Right ventricle myocardium inferior (tissue), 1 donor: Measurements from ENCODE around the gene ZBED2. TPM values are rescaled to one million over a fixed set of nuclear protein-coding genes. Genes with fewer than 3 reads are reported as not detected.
"Not testable (repeated sequence)": the region's sequence is repeated elsewhere in the genome, so short reads cannot be mapped to it uniquely, and the experiment has no call there.

ENCODE experiments used
- ATAC-seq: fragments of 200-7000 bp; cut with Tn5 transposase; one replicate; pipeline ENCODE4 v1.9.1; 2020; ENCODE audit warnings: mild to moderate bottlenecking, moderate library complexity
- DNase-seq: peaks from one replicate; pipeline ENCODE4 v3.0.0; 2021; ENCODE audit errors: missing footprints
- intact Hi-C: fragments of 100-400 bp; cut with DNase I; formaldehyde crosslinking; loops from one replicate; pipeline ENCODE4 v1.11.0; 2022
- total RNA-seq: library from RNA; stranded (reverse); fragmentation: NEBNext Ultra II Directional; extraction: Animal tissue kit (Norgen Biotek cat#: 25700); gene quantifications from one replicate; pipeline ENCODE4 v1.2.1, GENCODE V29; 2021
- donor health status: DM: no; HTN: yes; CAD: no; lungs with severe emphysema.

ZBED2 gene
- total RNA-seq, 1 donor from 2014 or later = not detected

- DNase-seq = no peak
- no peak for ATAC-seq
Measured at GRCh38 chr3:111581403-111582119, 13.6 kb downstream of the ZBED2 start.

GRCh38 chr3:111579495-111579894 lies 15.7 kb downstream of the ZBED2 start:
- intact Hi-C loops = loop anchor here (10.0 kb wide), 1 partner anchor 935 kb away; no protein-coding TSS in a partner anchor
- DNase-seq = no peak
- no peak for ATAC-seq

More at GRCh38 chr3:111581403-111582119, 13.6 kb downstream of the ZBED2 start:
- intact Hi-C loops = no loop called here

GRCh38 chr3:111578867-111579266 lies 16.3 kb downstream of the ZBED2 start:
- ATAC-seq (no peak), DNase-seq (no peak)
- intact Hi-C loops = loop anchor here (10.0 kb wide), 1 partner anchor 936 kb away; no protein-coding TSS in a partner anchor

GRCh38 chr3:111577798-111578685 lies 17.1 kb downstream of the ZBED2 start:
- ATAC-seq = no peak

GRCh38 chr3:111577113-111577512 lies 18.0 kb downstream of the ZBED2 start:
- no peak for DNase-seq
- no peak for ATAC-seq
- intact Hi-C loops = loop anchor here (10.0 kb wide), 1 partner anchor 938 kb away; no protein-coding TSS in a partner anchor

More at GRCh38 chr3:111577798-111578685, 17.1 kb downstream of the ZBED2 start:
- DNase-seq = no peak
- intact Hi-C loops = loop anchor here (10.0 kb wide), 1 partner anchor 937 kb away; no protein-coding TSS in a partner anchor

- intact Hi-C loops = loop anchor here (10.0 kb wide), 1 partner anchor 943 kb away; no protein-coding TSS in a partner anchor
- ATAC-seq = no peak
- no peak for DNase-seq
Measured at GRCh38 chr3:111571907-111572460, 23.2 kb downstream of the ZBED2 start.

- ATAC-seq = no peak
- DNase-seq = no peak
- intact Hi-C loops = loop anchor here (10.0 kb wide), 1 partner anchor 944 kb away; no protein-coding TSS in a partner anchor
Measured at GRCh38 chr3:111571282-111571681, 23.9 kb downstream of the ZBED2 start.

GRCh38 chr3:111570404-111571030 lies 24.6 kb downstream of the ZBED2 start:
- ATAC-seq = no peak
- intact Hi-C loops = loop anchor here (10.0 kb wide), 1 partner anchor 944 kb away; no protein-coding TSS in a partner anchor
- DNase-seq = no peak

GRCh38 chr3:111568911-111569310 lies 26.2 kb downstream of the ZBED2 start:
- intact Hi-C loops = no loop called here
- no peak for ATAC-seq
- DNase-seq = no peak

- intact Hi-C loops = no loop called here
- no peak for DNase-seq
- ATAC-seq = no peak
Measured at GRCh38 chr3:111568355-111568754, 26.8 kb downstream of the ZBED2 start.

GRCh38 chr3:111566844-111567243 lies 28.3 kb downstream of the ZBED2 start:
- ATAC-seq = no peak
- intact Hi-C loops = no loop called here
- no peak for DNase-seq

GRCh38 chr3:111561902-111562301 lies 33.2 kb downstream of the ZBED2 start:
- DNase-seq, intact Hi-C loops, ATAC-seq: not testable (repeated sequence)

GRCh38 chr3:111548756-111549155 lies 46.4 kb downstream of the ZBED2 start:
- intact Hi-C loops = no loop called here
- no peak for DNase-seq

GRCh38 chr3:111548092-111548491 lies 47.1 kb downstream of the ZBED2 start:
- ATAC-seq (no peak), DNase-seq (no peak)
- intact Hi-C loops = no loop called here

More at GRCh38 chr3:111548756-111549155, 46.4 kb downstream of the ZBED2 start:
- ATAC-seq = no peak

- ATAC-seq = no peak
- DNase-seq = no peak
- intact Hi-C loops = no loop called here
Measured at GRCh38 chr3:111547631-111548030, 47.5 kb downstream of the ZBED2 start.

- ATAC-seq (no peak), DNase-seq (no peak)
- intact Hi-C loops = no loop called here
Measured at GRCh38 chr3:111545349-111545748, 49.8 kb downstream of the ZBED2 start.
